ENCODE data around the gene YY1AP1.
"Not testable (repeated sequence)": the region's sequence is repeated elsewhere in the genome, so short reads cannot be mapped to it uniquely, and the experiment has no call there.

DNA sequence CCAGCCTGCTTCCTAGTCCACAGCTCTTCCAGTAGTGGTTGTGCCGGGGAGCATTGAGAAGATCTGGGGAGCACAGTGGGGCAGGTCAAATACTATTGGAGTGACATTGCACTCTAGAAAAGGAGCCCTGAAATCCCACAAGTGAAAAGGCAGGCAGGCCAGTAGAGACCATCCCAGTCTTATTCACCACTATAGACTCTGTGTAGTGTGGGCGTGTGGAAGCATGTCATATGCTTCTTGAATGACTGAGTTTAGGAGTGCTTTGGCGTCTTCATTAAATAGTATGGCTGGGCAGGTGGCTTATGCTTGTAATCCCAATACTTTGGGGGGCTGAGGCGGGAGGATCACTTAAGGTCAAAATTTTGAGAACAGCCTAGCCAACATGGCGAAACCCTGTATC, 15.8 kb upstream of the YY1AP1 start:
- not testable (repeated sequence) for TF ChIP-seq NFYB (IDR thresholded peaks at IDR 0.05; ENCODE audit: insufficient read depth, low read depth, low read length); SMC3 (IDR thresholded peaks at IDR 0.05; ENCODE audit: borderline replicate concordance, low read length); SMAD1 (IDR thresholded peaks at IDR 0.05; ENCODE audit: low read depth, partially characterized antibody); POLR2A (IDR thresholded peaks at IDR 0.05; ENCODE audit: low read depth, low read length); SUZ12 (IDR thresholded peaks at IDR 0.05; ENCODE audit: unreplicated experiment)
- TF ChIP-seq, protein P1, sequence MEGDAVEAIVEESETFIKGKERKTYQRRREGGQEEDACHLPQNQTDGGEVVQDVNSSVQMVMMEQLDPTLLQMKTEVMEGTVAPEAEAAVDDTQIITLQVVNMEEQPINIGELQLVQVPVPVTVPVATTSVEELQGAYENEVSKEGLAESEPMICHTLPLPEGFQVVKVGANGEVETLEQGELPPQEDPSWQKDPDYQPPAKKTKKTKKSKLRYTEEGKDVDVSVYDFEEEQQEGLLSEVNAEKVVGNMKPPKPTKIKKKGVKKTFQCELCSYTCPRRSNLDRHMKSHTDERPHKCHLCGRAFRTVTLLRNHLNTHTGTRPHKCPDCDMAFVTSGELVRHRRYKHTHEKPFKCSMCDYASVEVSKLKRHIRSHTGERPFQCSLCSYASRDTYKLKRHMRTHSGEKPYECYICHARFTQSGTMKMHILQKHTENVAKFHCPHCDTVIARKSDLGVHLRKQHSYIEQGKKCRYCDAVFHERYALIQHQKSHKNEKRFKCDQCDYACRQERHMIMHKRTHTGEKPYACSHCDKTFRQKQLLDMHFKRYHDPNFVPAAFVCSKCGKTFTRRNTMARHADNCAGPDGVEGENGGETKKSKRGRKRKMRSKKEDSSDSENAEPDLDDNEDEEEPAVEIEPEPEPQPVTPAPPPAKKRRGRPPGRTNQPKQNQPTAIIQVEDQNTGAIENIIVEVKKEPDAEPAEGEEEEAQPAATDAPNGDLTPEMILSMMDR (IDR thresholded peaks at IDR 0.05 in 2 of 3, conservative IDR thresholded peaks at IDR 0.05 in 1 of 3; ENCODE audit: control insufficient read depth in 2 of 3, extremely low read depth in 1 of 3, insufficient read depth in 1 of 3, low read depth in 3 of 3, low read length in 3 of 3): not testable (repeated sequence)
- TF ChIP-seq, protein P2, sequence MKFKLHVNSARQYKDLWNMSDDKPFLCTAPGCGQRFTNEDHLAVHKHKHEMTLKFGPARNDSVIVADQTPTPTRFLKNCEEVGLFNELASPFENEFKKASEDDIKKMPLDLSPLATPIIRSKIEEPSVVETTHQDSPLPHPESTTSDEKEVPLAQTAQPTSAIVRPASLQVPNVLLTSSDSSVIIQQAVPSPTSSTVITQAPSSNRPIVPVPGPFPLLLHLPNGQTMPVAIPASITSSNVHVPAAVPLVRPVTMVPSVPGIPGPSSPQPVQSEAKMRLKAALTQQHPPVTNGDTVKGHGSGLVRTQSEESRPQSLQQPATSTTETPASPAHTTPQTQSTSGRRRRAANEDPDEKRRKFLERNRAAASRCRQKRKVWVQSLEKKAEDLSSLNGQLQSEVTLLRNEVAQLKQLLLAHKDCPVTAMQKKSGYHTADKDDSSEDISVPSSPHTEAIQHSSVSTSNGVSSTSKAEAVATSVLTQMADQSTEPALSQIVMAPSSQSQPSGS (IDR thresholded peaks at IDR 0.05; ENCODE audit: low read length): not testable (repeated sequence)
- TF ChIP-seq, protein P3, sequence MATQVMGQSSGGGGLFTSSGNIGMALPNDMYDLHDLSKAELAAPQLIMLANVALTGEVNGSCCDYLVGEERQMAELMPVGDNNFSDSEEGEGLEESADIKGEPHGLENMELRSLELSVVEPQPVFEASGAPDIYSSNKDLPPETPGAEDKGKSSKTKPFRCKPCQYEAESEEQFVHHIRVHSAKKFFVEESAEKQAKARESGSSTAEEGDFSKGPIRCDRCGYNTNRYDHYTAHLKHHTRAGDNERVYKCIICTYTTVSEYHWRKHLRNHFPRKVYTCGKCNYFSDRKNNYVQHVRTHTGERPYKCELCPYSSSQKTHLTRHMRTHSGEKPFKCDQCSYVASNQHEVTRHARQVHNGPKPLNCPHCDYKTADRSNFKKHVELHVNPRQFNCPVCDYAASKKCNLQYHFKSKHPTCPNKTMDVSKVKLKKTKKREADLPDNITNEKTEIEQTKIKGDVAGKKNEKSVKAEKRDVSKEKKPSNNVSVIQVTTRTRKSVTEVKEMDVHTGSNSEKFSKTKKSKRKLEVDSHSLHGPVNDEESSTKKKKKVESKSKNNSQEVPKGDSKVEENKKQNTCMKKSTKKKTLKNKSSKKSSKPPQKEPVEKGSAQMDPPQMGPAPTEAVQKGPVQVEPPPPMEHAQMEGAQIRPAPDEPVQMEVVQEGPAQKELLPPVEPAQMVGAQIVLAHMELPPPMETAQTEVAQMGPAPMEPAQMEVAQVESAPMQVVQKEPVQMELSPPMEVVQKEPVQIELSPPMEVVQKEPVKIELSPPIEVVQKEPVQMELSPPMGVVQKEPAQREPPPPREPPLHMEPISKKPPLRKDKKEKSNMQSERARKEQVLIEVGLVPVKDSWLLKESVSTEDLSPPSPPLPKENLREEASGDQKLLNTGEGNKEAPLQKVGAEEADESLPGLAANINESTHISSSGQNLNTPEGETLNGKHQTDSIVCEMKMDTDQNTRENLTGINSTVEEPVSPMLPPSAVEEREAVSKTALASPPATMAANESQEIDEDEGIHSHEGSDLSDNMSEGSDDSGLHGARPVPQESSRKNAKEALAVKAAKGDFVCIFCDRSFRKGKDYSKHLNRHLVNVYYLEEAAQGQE (IDR thresholded peaks at IDR 0.05; ENCODE audit: low read depth, low read length): not testable (repeated sequence)
- TF ChIP-seq, protein P4, sequence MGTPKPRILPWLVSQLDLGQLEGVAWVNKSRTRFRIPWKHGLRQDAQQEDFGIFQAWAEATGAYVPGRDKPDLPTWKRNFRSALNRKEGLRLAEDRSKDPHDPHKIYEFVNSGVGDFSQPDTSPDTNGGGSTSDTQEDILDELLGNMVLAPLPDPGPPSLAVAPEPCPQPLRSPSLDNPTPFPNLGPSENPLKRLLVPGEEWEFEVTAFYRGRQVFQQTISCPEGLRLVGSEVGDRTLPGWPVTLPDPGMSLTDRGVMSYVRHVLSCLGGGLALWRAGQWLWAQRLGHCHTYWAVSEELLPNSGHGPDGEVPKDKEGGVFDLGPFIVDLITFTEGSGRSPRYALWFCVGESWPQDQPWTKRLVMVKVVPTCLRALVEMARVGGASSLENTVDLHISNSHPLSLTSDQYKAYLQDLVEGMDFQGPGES (IDR thresholded peaks at IDR 0.05): not testable (repeated sequence)
- TF ChIP-seq, protein P5, sequence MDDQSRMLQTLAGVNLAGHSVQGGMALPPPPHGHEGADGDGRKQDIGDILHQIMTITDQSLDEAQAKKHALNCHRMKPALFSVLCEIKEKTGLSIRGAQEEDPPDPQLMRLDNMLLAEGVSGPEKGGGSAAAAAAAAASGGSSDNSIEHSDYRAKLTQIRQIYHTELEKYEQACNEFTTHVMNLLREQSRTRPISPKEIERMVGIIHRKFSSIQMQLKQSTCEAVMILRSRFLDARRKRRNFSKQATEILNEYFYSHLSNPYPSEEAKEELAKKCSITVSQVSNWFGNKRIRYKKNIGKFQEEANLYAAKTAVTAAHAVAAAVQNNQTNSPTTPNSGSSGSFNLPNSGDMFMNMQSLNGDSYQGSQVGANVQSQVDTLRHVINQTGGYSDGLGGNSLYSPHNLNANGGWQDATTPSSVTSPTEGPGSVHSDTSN (IDR thresholded peaks at IDR 0.05; ENCODE audit: insufficient replicate concordance, low read depth, low read length): not testable (repeated sequence)
